K562 (cell line): ENCODE data around the gene DNAH17. TPM values are rescaled to one million over a fixed set of nuclear protein-coding genes. Genes with fewer than 3 reads are reported as not detected.

ENCODE experiments used
- CHD7 ChIP-seq: fragments of 200-600 bp; sonication (generic); IDR thresholded peaks from one replicate; pipeline ENCODE4 v1.6.1; 2012; ENCODE audit warnings: mild to moderate bottlenecking, low read depth, low read length, inconsistent platforms
- ESRRA ChIP-seq: fragments of 450-650 bp; IDR thresholded peaks from 2 replicates; pipeline ENCODE4 v1.6.1; 2014; ENCODE audit warnings: low read depth, mild to moderate bottlenecking, moderate library complexity, borderline replicate concordance
- PTTG1 ChIP-seq: fragments of 450-650 bp; IDR thresholded peaks from 2 replicates; pipeline ENCODE4 v1.6.1; 2016; ENCODE audit warnings: low read depth, mild to moderate bottlenecking, missing genetic modification characterization, missing compliant biosample characterization
- TFAM ChIP-seq: fragments of 250-450 bp; sonication (Bioruptor Pico); conservative IDR thresholded peaks from 2 replicates; pipeline ENCODE4 v1.5.0; 2021; ENCODE audit warnings: mild to moderate bottlenecking, moderate library complexity
- ZBTB40 ChIP-seq, 2 experiments: fragments of 450-650 bp in 1 of 2; sonication (generic) in 1 of 2; formaldehyde crosslinking in 1 of 2; IDR thresholded peaks; 2 replicates each; pipeline versions ENCODE4 v1.7.1 to v1.9.0; 2016 to 2022; ENCODE audit warnings: inconsistent platforms in 1 of 2, mild to moderate bottlenecking in 1 of 2, missing genetic modification reagents in 1 of 2
- ZNF140 ChIP-seq: fragments of 250-450 bp; sonication (Bioruptor Pico); IDR thresholded peaks from 2 replicates; pipeline ENCODE4 v1.8.0; 2021; ENCODE audit warnings: moderate library complexity, mild to moderate bottlenecking, inconsistent platforms
- polyA plus RNA-seq, 8 experiments: library from polyadenylated mRNA; depleted of rRNA in 4 of 8; stranded (reverse) in 5 of 8; unstranded in 3 of 8; fragments of >200 nt; fragmentation: Nextera tagmentation in 2 of 8; fragmentation: Illumina TruSeq in 1 of 8; extraction: Ambion mirVana in 2 of 8; extraction: Trizol in 1 of 8; gene quantifications; 2 replicates each; pipeline versions ENCODE4 v1.2.1 to v1.2.3, GENCODE V29; 2011 to 2014; ENCODE audit warnings: inconsistent platforms in 1 of 8, missing spikeins in 1 of 8
- total RNA-seq, 7 experiments: library from RNA; depleted of rRNA in 6 of 7; stranded (reverse); fragments of >200 nt in 6 of 7; fragmentation: Illumina TruSeq in 2 of 7; extraction: Trizol in 2 of 7; gene quantifications; 2 replicates each; pipeline versions ENCODE4 v1.2.1 to v1.2.3, GENCODE V29; 2011 to 2021; ENCODE audit warnings: low replicate concordance in 1 of 7

The DNAH17 gene
- total and polyA plus RNA-seq, 9 of the 15 experiments (the other 6 are each of a cell fraction or from before 2014, with no cell fraction given): under 0.01 to 0.06 (median 0.03) TPM; not detected in 5

- TF ChIP-seq CHD7 (no peak), PTTG1 (no peak), ZNF140 (CRISPR knock-in tag) (no peak), ZBTB40 (IDR thresholded peaks at IDR 0.05) (peak; percentile 48; the same call in 1 of the 2 replicates), ZBTB40 (CRISPR knock-in tag; IDR thresholded peaks at IDR 0.05) (no peak), TFAM (CRISPR knock-in tag) (no peak), ESRRA (peak; percentile 54; the same call in 1 of the 2 replicates)
These were observed 195.5 kb downstream of the DNAH17 start (continued) for GRCh38 chr17:78381601-78382232.
